ENCODE measurements around the gene DHX40. TPM values are rescaled to one million over a fixed set of nuclear protein-coding genes. Genes with fewer than 3 reads are reported as not detected.

The DHX40 gene
- total RNA-seq, 3 donors from 2014 or later (not counting 1 experiment from before 2014, with no cell fraction given) = 43.0 to 47.4 (median 46.6) TPM

GRCh38 chr17:59533694-59534093 lies 31.7 kb upstream of the DHX40 start:
- no peak overlapping the region for H3K4me3 Mint-ChIP-seq
- 33% methylated on average over 5 of the region's 5 CpGs for WGBS (ENCODE audit: insufficient coverage)
- Histone ChIP-seq H3K27me3 (ENCODE audit: control insufficient read depth, insufficient read depth, low read length) (peaks cover under 1% of the 10 kb centered on the region), H3K9me3 (ENCODE audit: control insufficient read depth, insufficient read depth, low read length) (no peaks in the 10 kb centered on the region), H3K4me1 (ENCODE audit: control insufficient read depth, insufficient read depth, low read length) (no peaks in the 10 kb centered on the region), H3K27ac (ENCODE audit: low read length) (no peak overlapping the region), H3K36me3 (ENCODE audit: control insufficient read depth, insufficient read depth, low read length) (no peaks in the 10 kb centered on the region), H3K4me3 (ENCODE audit: low read length) (no peak overlapping the region)
- no peak for DNase-seq
- no peak for TF ChIP-seq CTCF (IDR thresholded peaks at IDR 0.05)
- intact Hi-C loops (cut with micrococcal nuclease) = no loop called here
- ATAC-seq = no peak
- H3K9me3 Mint-ChIP-seq = no peaks in the 10 kb centered on the region
- H3K27me3 Mint-ChIP-seq (ENCODE audit: low read depth in 2 of 2) = peaks cover 11 to 15% of the 10 kb centered on the region in 2 donors
- H3K4me1 Mint-ChIP-seq = peaks cover 0 to 5% of the 10 kb centered on the region in 2 donors
- no peaks in the 10 kb centered on the region for H3K36me3 Mint-ChIP-seq
- no peak overlapping the region for H3K27ac Mint-ChIP-seq

DNA sequence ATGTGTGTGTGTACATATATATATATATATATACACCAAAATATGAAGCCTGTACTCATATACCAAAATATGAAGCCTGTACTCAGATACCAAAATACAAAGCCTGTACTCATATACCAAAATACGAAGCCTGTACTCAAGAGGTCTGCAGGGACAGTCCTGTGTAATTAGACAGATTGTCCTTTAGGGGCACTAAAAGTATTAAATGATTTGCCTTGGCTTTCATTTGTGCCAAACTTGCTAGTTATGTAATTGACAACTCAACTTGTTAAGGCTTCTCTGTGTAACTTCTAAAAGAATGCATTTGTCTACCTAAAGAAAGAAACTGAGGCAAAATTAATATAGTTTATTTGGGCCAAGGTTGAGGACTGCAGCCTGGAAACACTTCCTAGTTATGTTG lies 30.8 kb upstream of the DHX40 start:
- 67% methylated on average over 1 of the region's 1 CpG for WGBS (ENCODE audit: insufficient coverage)
- no peaks in the 10 kb centered on the region for H3K36me3 Mint-ChIP-seq
- H3K4me1 ChIP-seq (ENCODE audit: control insufficient read depth, insufficient read depth, low read length) = no peaks in the 10 kb centered on the region
- DNase-seq (no peak), ATAC-seq (no peak)
- no peak overlapping the region for H3K27ac ChIP-seq (ENCODE audit: low read length)
- peaks cover 0 to 5% of the 10 kb centered on the region in 2 donors for H3K4me1 Mint-ChIP-seq
- H3K36me3 ChIP-seq (ENCODE audit: control insufficient read depth, insufficient read depth, low read length) = no peaks in the 10 kb centered on the region
- no peak overlapping the region for H3K4me3 ChIP-seq (ENCODE audit: low read length)
- no peak overlapping the region for H3K4me3 Mint-ChIP-seq
- TF ChIP-seq CTCF (IDR thresholded peaks at IDR 0.05) = no peak
- H3K9me3 Mint-ChIP-seq = no peaks in the 10 kb centered on the region
- H3K27ac Mint-ChIP-seq = no peak overlapping the region
- peaks cover 7 to 20% of the 10 kb centered on the region in 2 donors for H3K27me3 Mint-ChIP-seq (ENCODE audit: low read depth in 2 of 2)
- intact Hi-C loops (cut with micrococcal nuclease) = no loop called here
- H3K9me3 ChIP-seq (ENCODE audit: control insufficient read depth, insufficient read depth, low read length) = no peaks in the 10 kb centered on the region
- H3K27me3 ChIP-seq (ENCODE audit: control insufficient read depth, insufficient read depth, low read length) = peaks cover 2% of the 10 kb centered on the region

DNA sequence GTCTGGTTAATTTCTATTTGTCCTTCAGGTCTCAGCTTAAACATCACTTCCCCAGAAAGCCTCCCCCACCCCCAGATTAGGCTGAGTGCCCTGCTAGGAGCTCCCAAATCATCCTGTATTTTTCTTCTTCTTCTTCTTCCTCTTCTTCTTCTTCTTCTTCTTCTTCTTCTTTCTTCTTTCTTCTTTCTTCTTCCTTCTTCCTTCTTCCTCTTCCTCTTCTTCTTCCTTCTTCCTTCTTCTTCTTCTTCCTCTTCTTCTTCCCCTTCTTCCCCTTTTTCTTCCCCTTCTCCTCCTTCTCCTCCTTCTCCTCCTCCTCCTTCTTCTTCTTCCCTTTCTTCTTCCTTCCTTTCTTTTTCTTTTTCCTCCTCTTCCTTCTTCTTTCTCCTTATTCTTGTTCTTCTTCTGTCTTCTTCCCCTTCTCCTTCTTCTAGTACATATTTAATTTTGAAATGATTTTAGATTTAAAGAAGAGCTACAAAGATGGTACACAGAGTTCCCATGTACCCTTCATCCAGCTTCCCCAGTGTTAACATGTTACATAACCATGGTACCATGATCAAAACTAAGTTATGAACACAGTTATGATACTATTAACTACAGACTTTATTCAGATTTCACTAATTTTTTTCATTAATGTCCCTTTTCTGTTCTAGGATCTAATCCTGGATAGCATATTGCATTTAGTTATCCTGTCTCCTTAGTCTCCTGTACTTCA lies 27.1 kb upstream of the DHX40 start:
- Histone ChIP-seq H3K27me3 (ENCODE audit: control insufficient read depth, insufficient read depth, low read length) (peaks cover 6% of the 10 kb centered on the region), H3K36me3 (ENCODE audit: control insufficient read depth, insufficient read depth, low read length) (no peaks in the 10 kb centered on the region), H3K4me1 (ENCODE audit: control insufficient read depth, insufficient read depth, low read length) (no peaks in the 10 kb centered on the region), H3K9me3 (ENCODE audit: control insufficient read depth, insufficient read depth, low read length) (no peaks in the 10 kb centered on the region), H3K27ac (ENCODE audit: low read length) (no peak overlapping the region), H3K4me3 (ENCODE audit: low read length) (no peak overlapping the region)
- Mint-ChIP-seq H3K36me3 (no peaks in the 10 kb centered on the region), H3K27me3 (ENCODE audit: low read depth in 2 of 2) (peaks cover 12 to 40% of the 10 kb centered on the region in 2 donors), H3K27ac (no peak overlapping the region), H3K4me3 (no peak overlapping the region), H3K9me3 (no peaks in the 10 kb centered on the region), H3K4me1 (peaks cover 0 to 5% of the 10 kb centered on the region in 2 donors)
- no peak for ATAC-seq
- no peak for TF ChIP-seq CTCF (IDR thresholded peaks at IDR 0.05)
- no peak for DNase-seq
- intact Hi-C loops (cut with micrococcal nuclease) = no loop called here

Measured in natural killer cell (primary cell).